GM12874 (cell line): Measurements from ENCODE around the gene DSE.

Source experiments
- TF ChIP-seq, protein P1 (sequence below): IDR thresholded peaks from 2 replicates; pipeline ENCODE4 v1.5.1; 2011; ENCODE audit warnings: low read depth, mild to moderate bottlenecking, control low read depth, low read length, moderate library complexity; ENCODE audit not compliant: insufficient read depth

The DSE gene

DNA sequence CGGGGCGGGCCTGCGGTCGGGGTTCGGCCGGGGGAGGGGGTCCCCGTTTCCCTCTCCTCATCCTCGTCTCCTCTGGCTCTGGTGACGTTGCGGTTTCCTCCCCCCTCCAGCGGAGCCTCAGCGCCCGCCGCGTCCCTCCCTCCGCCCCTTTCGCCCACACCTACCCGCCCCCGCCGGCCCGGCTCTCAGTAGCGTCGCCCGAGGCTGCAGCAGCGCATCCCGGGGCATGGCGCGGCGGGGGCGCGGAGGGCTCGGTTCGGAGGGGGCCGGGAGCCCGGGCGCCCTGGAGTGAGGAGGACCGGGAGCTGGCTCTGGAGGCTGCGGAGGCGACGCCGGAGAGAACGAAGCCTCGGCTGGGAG lies at the start of gene DSE:
Gene DSE (plus strand): TSS at position 188 of the 360 bp plus-strand sequence. CDS start 28,304 bp downstream, outside the sequence.
- TF ChIP-seq, protein P1, sequence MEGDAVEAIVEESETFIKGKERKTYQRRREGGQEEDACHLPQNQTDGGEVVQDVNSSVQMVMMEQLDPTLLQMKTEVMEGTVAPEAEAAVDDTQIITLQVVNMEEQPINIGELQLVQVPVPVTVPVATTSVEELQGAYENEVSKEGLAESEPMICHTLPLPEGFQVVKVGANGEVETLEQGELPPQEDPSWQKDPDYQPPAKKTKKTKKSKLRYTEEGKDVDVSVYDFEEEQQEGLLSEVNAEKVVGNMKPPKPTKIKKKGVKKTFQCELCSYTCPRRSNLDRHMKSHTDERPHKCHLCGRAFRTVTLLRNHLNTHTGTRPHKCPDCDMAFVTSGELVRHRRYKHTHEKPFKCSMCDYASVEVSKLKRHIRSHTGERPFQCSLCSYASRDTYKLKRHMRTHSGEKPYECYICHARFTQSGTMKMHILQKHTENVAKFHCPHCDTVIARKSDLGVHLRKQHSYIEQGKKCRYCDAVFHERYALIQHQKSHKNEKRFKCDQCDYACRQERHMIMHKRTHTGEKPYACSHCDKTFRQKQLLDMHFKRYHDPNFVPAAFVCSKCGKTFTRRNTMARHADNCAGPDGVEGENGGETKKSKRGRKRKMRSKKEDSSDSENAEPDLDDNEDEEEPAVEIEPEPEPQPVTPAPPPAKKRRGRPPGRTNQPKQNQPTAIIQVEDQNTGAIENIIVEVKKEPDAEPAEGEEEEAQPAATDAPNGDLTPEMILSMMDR: no peak

DNA sequence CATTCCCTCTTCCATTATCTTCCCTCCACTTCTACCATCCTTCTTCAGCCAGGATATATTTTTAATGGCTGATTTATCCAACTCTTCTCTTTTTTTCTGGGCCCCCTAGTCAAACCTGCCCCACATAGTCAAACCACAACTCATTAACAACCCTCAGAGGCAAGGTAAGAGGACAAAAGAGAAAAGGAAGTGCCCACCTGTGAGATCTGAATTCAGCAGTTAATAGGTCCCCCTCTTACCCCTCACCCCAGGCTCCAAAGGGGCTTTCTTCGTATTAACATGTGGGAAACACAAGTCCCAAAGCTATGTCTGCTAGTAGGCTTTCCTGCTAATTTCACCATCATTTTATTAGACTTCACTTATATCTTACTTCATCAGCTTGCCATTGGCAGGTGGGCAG lies 46.9 kb upstream of the DSE start:
- TF ChIP-seq, protein P1: no peak

DNA sequence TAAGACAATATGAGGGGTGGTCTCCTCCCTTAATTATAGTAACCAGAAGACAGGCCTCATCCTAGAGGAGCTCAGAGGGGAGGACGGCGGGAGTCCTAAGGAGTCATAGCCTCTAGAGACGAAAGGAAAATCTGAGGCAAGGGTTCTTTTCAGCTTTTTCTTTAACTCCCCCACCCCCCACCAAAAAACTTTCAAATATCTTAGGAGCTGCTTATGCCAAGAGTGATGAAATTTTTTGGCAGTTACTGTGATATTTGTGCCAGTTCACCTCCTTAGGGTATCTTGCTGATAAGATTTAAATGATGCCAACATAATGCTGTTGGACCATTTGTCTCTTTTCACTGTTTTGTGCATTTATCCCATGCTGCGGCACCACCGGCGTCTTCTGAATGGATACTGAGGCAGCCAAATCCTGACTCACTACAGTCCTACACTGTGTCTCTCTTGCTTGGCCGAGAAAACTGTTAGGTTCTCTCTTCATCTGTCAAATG lies 44.5 kb upstream of the DSE start:
- TF ChIP-seq, protein P1: no peak

DNA sequence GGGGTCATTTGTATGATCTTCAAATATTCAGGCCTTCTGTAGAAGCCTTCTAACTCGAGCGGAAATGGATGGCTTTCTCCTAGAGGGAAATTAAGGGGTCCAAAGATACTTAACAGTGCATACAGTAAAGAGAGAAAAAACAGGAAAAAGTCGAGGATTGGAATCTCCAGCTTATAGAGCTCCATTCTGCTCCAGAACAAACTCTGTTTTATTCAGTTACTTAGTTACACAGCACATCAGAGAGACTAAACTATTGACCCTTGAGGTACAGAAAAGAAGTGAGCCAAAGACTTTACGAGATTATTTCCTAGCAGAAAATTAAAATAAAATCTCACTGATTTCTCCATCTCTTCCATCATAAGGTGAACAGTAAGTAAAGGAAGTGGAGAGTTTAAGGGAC lies 43.8 kb upstream of the DSE start:
- TF ChIP-seq, protein P1: no peak

DNA sequence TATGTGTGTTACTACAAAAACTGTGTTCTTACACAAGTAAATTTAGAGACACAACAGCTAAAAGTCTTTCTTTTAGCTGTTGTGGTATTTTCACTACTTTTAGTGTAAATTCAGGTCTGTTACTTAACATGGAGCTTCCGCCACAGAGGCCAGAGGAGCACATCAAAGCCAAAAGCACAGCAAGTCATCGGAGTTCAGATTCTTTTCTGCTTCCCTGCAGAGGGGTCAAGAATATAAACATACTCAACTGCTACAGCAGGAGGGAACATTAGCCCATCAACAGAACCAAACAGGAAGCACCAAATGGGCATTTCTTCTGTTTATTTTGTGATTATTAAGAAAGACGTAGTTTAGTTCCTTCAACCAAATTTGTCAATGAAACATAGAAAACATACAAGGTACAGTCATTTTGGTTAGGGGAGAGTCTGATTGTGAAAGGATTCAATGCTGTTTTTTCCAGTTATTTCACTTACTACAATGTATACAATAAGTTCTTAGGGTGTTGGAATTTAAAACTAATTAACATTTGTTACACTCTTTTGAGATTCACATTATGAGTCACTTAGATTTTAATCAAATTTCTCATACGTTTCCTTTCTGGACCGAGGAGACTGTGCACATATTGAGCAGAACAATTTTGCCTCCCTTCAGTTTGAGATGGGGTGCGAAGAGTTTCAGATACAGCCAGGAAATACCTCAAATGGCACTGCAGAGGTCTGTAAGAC lies 42.8 kb upstream of the DSE start:
- TF ChIP-seq, protein P1: no peak

DNA sequence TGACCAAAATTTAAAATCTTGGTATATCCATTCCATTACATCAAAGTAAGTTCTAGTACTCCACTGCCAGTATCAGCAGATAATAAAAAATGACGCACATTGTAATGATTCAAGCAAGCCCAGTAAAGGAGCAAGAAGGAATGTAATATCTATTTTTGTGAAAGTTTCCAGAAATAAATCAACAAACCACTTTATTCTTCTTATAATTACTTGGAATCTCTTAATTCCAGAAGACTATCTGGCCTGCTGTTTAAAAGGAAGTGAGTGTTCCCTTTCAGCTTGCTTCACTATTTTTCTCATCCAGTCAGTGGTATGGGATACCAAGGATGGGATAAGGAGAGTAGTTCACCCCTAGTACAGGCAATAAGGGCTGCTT lies 42.2 kb upstream of the DSE start:
- TF ChIP-seq, protein P1: no peak

DNA sequence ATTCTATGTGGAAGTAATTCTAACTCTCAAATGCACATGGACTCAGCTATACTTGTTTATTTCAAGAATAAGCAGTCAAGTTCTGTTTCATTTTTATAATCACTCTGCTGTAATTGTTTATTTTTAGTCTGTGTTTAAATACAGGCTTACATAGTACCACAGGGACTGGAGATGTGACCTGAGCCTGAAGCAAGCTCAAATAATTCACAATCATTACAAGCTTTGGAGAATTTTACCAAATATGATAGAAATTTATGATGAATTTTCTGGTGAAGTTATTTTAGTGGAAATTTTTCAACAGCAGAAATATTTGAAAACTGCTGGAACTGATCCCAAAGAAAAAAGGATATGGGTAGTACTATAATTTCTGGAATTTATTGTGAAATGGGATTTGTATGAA lies 41.6 kb upstream of the DSE start:
- TF ChIP-seq, protein P1: no peak

DNA sequence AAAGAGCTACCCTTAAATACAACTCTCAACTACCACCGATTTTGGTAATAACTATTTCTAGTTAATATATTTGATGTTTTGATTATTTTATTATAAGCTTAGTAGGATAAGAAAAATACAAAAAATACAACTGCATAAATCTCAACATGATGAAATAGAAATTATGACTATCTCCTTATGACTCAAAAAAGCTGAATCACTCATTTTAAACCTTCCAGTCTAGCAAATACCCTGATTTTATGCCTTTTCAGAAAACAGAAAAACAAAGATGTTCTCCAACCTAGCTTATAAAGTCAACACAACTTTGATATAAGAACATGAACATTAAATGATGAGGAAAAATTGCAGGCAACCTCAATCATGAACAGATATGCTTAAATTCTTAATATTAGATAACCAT lies 40.2 kb upstream of the DSE start:
- TF ChIP-seq, protein P1: no peak
